Measurements from ENCODE around the gene AQP2. TPM values are rescaled to one million over a fixed set of nuclear protein-coding genes. Genes with fewer than 3 reads are reported as not detected.

The AQP2 gene
- total and polyA plus RNA-seq, 2 of the 13 experiments (the other 11 are each of a cell fraction or from before 2014, with no cell fraction given): not detected

DNA sequence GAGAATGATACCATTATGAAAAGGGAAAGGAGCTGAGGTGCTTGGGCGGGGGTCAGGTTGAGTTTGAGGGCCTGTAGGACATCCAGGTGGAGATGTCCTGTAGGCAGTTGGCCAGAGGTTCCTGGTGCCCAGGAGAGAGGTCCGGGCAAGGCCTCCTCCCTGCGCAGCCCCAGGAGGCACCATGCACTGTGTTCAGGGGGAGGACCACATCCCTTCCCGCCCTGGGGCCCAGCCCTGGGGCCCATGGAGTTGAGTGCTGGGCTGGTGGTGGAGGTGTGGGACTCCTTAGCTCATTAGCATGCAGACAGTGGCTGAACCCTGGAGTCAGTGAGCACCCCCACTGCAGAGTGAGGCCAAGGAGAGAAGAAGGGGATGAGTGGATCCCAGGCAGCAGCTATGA lies 41.2 kb upstream of the AQP2 start:
- peak; percentile 20; the same call in 2 of the 3 replicates for ATAC-seq
- no peak overlapping the region for H3K4me3 ChIP-seq (replicated peaks in 1 of 3; ENCODE audit: insufficient read depth in 1 of 3, low read depth in 2 of 3, low read length in 3 of 3)
- peaks cover 9% of the 10 kb centered on the region; the same call in 1 of the 2 replicates for H3K4me1 ChIP-seq (ENCODE audit: insufficient read depth, low read length)
- CTCF ChIA-PET (ENCODE audit: low intra/inter-chr PET ratio, low total read pairs): no interaction called here
- no peaks in the 10 kb centered on the region for H3K36me3 ChIP-seq (replicated peaks in 1 of 2; ENCODE audit: control insufficient read depth in 1 of 2, insufficient read depth in 2 of 2, low read length in 2 of 2)
- intact Hi-C loops (cut with micrococcal nuclease; ENCODE audit: unreplicated experiment) (no loop called here), in situ Hi-C loops (cut with HindIII; ENCODE audit: extremely low pct_ligation_motif_present, low pct_unique_long_range_greater_than_20kb) (no loop called here)
- TF ChIP-seq ATAD3A (CRISPR knock-in tag; IDR thresholded peaks at IDR 0.05): no peak
- no peak for TF ChIP-seq HES4 (CRISPR knock-in tag; IDR thresholded peaks at IDR 0.05; ENCODE audit: borderline replicate concordance)
- no peak for TF ChIP-seq ZNF460 (CRISPR knock-in tag; IDR thresholded peaks at IDR 0.05; ENCODE audit: borderline replicate concordance)
- no peak for TF ChIP-seq ZBTB1 (CRISPR knock-in tag; IDR thresholded peaks at IDR 0.05; ENCODE audit: borderline replicate concordance)
- TF ChIP-seq RORA (CRISPR knock-in tag; IDR thresholded peaks at IDR 0.05): no peak
- no peak for TF ChIP-seq ZNF207 (IDR thresholded peaks at IDR 0.05; ENCODE audit: borderline replicate concordance)
- no peak for TF ChIP-seq RFX5 (IDR thresholded peaks at IDR 0.05; ENCODE audit: low read depth, low read length)
- TF ChIP-seq KDM1A (CRISPR knock-in tag; IDR thresholded peaks at IDR 0.05): no peak
- TF ChIP-seq ZBTB38 (CRISPR knock-in tag; IDR thresholded peaks at IDR 0.05): no peak
- no peak for TF ChIP-seq ZMYM2 (CRISPR knock-in tag; IDR thresholded peaks at IDR 0.05)
- TF ChIP-seq, protein P1, sequence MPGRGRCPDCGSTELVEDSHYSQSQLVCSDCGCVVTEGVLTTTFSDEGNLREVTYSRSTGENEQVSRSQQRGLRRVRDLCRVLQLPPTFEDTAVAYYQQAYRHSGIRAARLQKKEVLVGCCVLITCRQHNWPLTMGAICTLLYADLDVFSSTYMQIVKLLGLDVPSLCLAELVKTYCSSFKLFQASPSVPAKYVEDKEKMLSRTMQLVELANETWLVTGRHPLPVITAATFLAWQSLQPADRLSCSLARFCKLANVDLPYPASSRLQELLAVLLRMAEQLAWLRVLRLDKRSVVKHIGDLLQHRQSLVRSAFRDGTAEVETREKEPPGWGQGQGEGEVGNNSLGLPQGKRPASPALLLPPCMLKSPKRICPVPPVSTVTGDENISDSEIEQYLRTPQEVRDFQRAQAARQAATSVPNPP (CRISPR knock-in tag; IDR thresholded peaks at IDR 0.05): no peak
- no peak for TF ChIP-seq HCFC1 (IDR thresholded peaks at IDR 0.05; ENCODE audit: low read depth, low read length)
- no peak for TF ChIP-seq TCF7L2 (IDR thresholded peaks at IDR 0.05; ENCODE audit: low read depth, low read length)
- no peak for TF ChIP-seq CCAR2 (optimal IDR thresholded peaks at IDR 0.05; ENCODE audit: low read depth, low read length)
- no peak for TF ChIP-seq ZNF441 (CRISPR knock-in tag; IDR thresholded peaks at IDR 0.05; ENCODE audit: borderline replicate concordance)
- TF ChIP-seq, protein P2, sequence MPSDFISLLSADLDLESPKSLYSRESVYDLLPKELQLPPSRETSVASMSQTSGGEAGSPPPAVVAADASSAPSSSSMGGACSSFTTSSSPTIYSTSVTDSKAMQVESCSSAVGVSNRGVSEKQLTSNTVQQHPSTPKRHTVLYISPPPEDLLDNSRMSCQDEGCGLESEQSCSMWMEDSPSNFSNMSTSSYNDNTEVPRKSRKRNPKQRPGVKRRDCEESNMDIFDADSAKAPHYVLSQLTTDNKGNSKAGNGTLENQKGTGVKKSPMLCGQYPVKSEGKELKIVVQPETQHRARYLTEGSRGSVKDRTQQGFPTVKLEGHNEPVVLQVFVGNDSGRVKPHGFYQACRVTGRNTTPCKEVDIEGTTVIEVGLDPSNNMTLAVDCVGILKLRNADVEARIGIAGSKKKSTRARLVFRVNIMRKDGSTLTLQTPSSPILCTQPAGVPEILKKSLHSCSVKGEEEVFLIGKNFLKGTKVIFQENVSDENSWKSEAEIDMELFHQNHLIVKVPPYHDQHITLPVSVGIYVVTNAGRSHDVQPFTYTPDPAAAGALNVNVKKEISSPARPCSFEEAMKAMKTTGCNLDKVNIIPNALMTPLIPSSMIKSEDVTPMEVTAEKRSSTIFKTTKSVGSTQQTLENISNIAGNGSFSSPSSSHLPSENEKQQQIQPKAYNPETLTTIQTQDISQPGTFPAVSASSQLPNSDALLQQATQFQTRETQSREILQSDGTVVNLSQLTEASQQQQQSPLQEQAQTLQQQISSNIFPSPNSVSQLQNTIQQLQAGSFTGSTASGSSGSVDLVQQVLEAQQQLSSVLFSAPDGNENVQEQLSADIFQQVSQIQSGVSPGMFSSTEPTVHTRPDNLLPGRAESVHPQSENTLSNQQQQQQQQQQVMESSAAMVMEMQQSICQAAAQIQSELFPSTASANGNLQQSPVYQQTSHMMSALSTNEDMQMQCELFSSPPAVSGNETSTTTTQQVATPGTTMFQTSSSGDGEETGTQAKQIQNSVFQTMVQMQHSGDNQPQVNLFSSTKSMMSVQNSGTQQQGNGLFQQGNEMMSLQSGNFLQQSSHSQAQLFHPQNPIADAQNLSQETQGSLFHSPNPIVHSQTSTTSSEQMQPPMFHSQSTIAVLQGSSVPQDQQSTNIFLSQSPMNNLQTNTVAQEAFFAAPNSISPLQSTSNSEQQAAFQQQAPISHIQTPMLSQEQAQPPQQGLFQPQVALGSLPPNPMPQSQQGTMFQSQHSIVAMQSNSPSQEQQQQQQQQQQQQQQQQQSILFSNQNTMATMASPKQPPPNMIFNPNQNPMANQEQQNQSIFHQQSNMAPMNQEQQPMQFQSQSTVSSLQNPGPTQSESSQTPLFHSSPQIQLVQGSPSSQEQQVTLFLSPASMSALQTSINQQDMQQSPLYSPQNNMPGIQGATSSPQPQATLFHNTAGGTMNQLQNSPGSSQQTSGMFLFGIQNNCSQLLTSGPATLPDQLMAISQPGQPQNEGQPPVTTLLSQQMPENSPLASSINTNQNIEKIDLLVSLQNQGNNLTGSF (CRISPR knock-in tag; IDR thresholded peaks at IDR 0.05): no peak
- TF ChIP-seq, protein P3, sequence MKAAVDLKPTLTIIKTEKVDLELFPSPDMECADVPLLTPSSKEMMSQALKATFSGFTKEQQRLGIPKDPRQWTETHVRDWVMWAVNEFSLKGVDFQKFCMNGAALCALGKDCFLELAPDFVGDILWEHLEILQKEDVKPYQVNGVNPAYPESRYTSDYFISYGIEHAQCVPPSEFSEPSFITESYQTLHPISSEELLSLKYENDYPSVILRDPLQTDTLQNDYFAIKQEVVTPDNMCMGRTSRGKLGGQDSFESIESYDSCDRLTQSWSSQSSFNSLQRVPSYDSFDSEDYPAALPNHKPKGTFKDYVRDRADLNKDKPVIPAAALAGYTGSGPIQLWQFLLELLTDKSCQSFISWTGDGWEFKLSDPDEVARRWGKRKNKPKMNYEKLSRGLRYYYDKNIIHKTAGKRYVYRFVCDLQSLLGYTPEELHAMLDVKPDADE (CRISPR knock-in tag; IDR thresholded peaks at IDR 0.05): no peak
- no peak for TF ChIP-seq KDM5A (IDR thresholded peaks at IDR 0.05; ENCODE audit: borderline replicate concordance, low read length)
- no peak for TF ChIP-seq STAT5B (CRISPR knock-in tag; IDR thresholded peaks at IDR 0.05)
- no peak for TF ChIP-seq ZNF644 (CRISPR knock-in tag; IDR thresholded peaks at IDR 0.05; ENCODE audit: low read depth)
- 18% methylated on average over 1 of the region's 4 CpGs for WGBS (ENCODE audit: low lambda C conversion rate)
- POLR2A ChIA-PET: no interaction called here
- DNase-seq (ENCODE audit: low spot score): no peak
- no peak overlapping the region for H2AFZ ChIP-seq (ENCODE audit: low read length)
- 0 out of 2 replicates have a peak, but pooled peaks cover 2% of the 10 kb centered on the region for H4K20me1 ChIP-seq (ENCODE audit: insufficient read depth, low read length)
- no peak for FAIRE-seq
- peaks cover 9 to 29% of the 10 kb centered on the region in 2 experiments; a peak in 3 of 5 replicates for H3K27me3 ChIP-seq (ENCODE audit: control insufficient read depth in 1 of 2, insufficient read depth in 2 of 2, low read length in 2 of 2)
- no peaks in the 10 kb centered on the region for H3K79me2 ChIP-seq (ENCODE audit: insufficient read depth, low read length)
- no peak overlapping the region; the same call in 1 of the 2 replicates for H3K4me2 ChIP-seq (ENCODE audit: low read depth, low read length)
- no peak overlapping the region for H3K9ac ChIP-seq (ENCODE audit: insufficient read depth, low read depth, low read length)
- no TSS peak for BruUV-seq (replicated peaks)
- no peak overlapping the region for H3K27ac ChIP-seq (ENCODE audit: extremely low read length, insufficient read depth, low read length)
- no peaks in the 10 kb centered on the region for H3K9me3 ChIP-seq (ENCODE audit: low read length)

Measured in HepG2 (cell line).